Adrenal gland (tissue), 12 donors: ENCODE measurements around the gene CACNG1. TPM values are rescaled to one million over a fixed set of nuclear protein-coding genes. Genes with fewer than 3 reads are reported as not detected.

Experiments
- DNase-seq, 7 donors: peaks; one replicate each; pipeline ENCODE4 v3.0.0-alpha.2; 2019 to 2020
- H3K27ac ChIP-seq, 5 donors: fragments of 200-600 bp; sonication (generic) in 4 of 5; 1 replicate in 3 of 5; 2 replicates in 2 of 5; pipeline versions ENCODE4 v1.5.1 to v1.8.0; 2016 to 2020; ENCODE audit warnings: mild to moderate bottlenecking in 1 of 5
- H3K27me3 ChIP-seq: fragments of 200-600 bp; 2 replicates; pipeline ENCODE4 v1.8.0; 2021
- H3K36me3 ChIP-seq, 2 donors: fragments of 200-600 bp; replicated peaks in 1 of 2; 1 replicate in 1 of 2; 2 replicates in 1 of 2; pipeline versions ENCODE4 v1.5.1 to v1.8.0; 2018 to 2022
- H3K4me1 ChIP-seq, 2 donors: fragments of 200-600 bp; replicated peaks in 1 of 2; 1 replicate in 1 of 2; 2 replicates in 1 of 2; pipeline versions ENCODE4 v1.5.1 to v1.8.0; 2018 to 2021
- H3K4me3 ChIP-seq, 4 donors: fragments of 200-600 bp; sonication (generic) in 3 of 4; one replicate each; pipeline ENCODE4 v1.5.1; 2016 to 2018
- H3K9me3 ChIP-seq, 3 donors: fragments of 200-600 bp; sonication (generic) in 1 of 3; replicated peaks in 1 of 3; 1 replicate in 2 of 3; 2 replicates in 1 of 3; pipeline versions ENCODE4 v1.5.1 to v1.8.0; 2016 to 2021
- POLR2A ChIP-seq, 2 donors: fragments of 450-650 bp; IDR thresholded peaks; one replicate each; pipeline ENCODE4 v1.6.1; 2017; ENCODE audit warnings: antibody characterized with exemption in 2 of 2, mild to moderate bottlenecking in 2 of 2, moderate library complexity in 1 of 2
- WGBS, 4 donors: extraction: QIAGEN DNeasy Blood & Tissue Kit in 2 of 4; methylation state at CpG; one replicate each; pipeline versions ENCODE4 v1.1.5 to v1.1.7; 2013 to 2017; 5-methylcytosine and 5-hydroxymethylcytosine counted together
- intact Hi-C, 2 donors: fragments of 100-400 bp; cut with DNase I; formaldehyde crosslinking; loops; one replicate each; pipeline versions ENCODE4 v1.14.1 to v1.15.0; 2022 to 2023
- polyA plus RNA-seq, 3 donors: library from polyadenylated mRNA; stranded (reverse); fragments of 200-250 nt in 2 of 3; fragments of 350-450 nt in 1 of 3; fragmentation: Illumina TruSeq in 1 of 3; extraction: RNeasy Lipid Tissue Mini Kit (QIAGEN cat#74804) in 1 of 3; gene quantifications; one replicate each; pipeline ENCODE4 v1.2.3, GENCODE V29; 2013 to 2014
- total RNA-seq, 9 donors: library from RNA; depleted of rRNA in 4 of 9; stranded (reverse); fragments of >200 nt in 4 of 9; fragments of 120-200 nt in 1 of 9; fragmentation: NEBNext Ultra II Directional in 1 of 9; extraction: Animal tissue kit (Norgen Biotek cat#: 25700) in 1 of 9; gene quantifications; one replicate each; pipeline versions ENCODE4 v1.1.0 to v1.2.4, GENCODE V29; 2013 to 2023
- TF ChIP-seq, protein P1 (sequence below), 6 experiments: fragments of 450-650 bp in 4 of 6; fragments of 200-600 bp in 2 of 6; sonication (generic) in 1 of 6; IDR thresholded peaks; 1 replicate in 5 of 6; 2 replicates in 1 of 6; pipeline versions ENCODE4 v1.5.1 to v1.8.0; 2016 to 2021; ENCODE audit warnings: antibody characterized with exemption in 6 of 6, mild to moderate bottlenecking in 2 of 6, moderate library complexity in 1 of 6
- donor health status: healthy with polysubstance abuse.
- donor health status: Bipolar disorder and iron deficiency.
- donor health status: DM: yes; HTN: yes; CAD: no.
- donor health status: DM: no; HTN: no; CAD: no.
- donor health status: DM: no; HTN: no; CAD: no.
- donor health status: DM: yes; HTN: yes; CAD: no.

The CACNG1 gene
- total and polyA plus RNA-seq, 12 donors = 0.28 to 5.9 (median 1.2) TPM; not detected in 2

DNA sequence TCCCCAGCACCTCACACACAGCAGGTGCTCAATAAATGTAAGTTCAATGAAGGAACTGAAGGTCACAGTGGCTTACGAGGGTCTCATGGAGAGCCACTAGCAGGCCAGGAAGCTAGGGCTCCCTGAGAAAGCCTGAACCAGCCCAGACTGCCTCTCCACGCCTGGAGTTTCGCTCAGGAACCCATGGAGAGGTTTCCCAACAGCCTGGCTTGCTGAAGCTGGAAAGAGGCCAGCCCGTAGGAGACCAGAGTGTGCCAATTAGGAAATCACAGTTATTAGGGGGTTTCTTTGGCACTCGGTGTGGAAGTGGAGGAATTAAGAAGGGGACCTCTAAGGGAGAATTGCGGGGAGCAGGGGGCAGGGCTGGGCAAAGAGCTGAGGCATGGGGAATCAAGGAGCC lies 36.3 kb upstream of the CACNG1 start:
- Histone ChIP-seq H3K27ac (no peak overlapping the region), H3K36me3 (no peaks in the 10 kb centered on the region), H3K9me3 (no peaks in the 10 kb centered on the region), H3K4me3 (no peak overlapping the region), H3K4me1 (no peaks in the 10 kb centered on the region), H3K27me3 (no peaks in the 10 kb centered on the region)
- TF ChIP-seq, protein P1, sequence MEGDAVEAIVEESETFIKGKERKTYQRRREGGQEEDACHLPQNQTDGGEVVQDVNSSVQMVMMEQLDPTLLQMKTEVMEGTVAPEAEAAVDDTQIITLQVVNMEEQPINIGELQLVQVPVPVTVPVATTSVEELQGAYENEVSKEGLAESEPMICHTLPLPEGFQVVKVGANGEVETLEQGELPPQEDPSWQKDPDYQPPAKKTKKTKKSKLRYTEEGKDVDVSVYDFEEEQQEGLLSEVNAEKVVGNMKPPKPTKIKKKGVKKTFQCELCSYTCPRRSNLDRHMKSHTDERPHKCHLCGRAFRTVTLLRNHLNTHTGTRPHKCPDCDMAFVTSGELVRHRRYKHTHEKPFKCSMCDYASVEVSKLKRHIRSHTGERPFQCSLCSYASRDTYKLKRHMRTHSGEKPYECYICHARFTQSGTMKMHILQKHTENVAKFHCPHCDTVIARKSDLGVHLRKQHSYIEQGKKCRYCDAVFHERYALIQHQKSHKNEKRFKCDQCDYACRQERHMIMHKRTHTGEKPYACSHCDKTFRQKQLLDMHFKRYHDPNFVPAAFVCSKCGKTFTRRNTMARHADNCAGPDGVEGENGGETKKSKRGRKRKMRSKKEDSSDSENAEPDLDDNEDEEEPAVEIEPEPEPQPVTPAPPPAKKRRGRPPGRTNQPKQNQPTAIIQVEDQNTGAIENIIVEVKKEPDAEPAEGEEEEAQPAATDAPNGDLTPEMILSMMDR (IDR thresholded peaks at IDR 0.05) = no peak
- TF ChIP-seq POLR2A (IDR thresholded peaks at IDR 0.05) = no peak
- WGBS, 4 donors = 81 to 90% (median 89%) methylated on average over 6 of the region's 6 CpGs
- no peak for DNase-seq
- intact Hi-C loops = loop anchor here in 1 of 2 donors (10.0 kb wide), 1 partner anchor 63 kb away; no protein-coding TSS in a partner anchor

DNA sequence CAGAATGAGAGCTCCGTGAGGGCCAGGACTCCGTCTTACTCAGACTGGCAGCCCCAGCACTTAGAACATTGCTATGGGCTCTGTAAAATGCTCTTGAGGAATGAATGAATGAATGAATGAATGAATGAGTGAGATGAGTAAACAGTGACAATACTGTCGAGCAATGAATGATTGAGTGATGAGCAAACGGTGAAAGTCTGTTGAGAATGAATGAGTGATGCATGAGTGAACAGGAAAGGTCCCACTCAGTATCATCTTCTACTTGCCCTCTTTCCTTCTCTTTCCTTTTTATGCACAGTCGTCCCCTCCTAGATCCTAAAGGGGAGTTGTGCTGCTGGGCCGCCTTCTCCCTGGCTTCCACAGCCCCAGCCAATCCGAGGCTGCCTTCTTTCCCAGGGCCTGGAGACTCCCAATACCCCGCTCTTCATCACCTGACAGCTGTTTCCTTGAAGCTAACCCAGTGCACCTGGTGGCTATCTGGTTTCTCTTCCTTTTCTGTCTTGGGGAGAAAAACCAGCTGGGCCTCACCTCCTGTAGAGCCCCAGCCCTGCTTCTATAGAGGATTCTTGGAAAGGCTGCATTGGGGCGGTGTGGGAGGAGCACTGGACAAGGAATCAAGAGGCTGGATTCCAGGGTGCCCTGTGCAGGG lies 32.7 kb upstream of the CACNG1 start:
- no peak for DNase-seq
- H3K27ac ChIP-seq = no peak overlapping the region
- no peaks in the 10 kb centered on the region for H3K27me3 ChIP-seq
- H3K4me3 ChIP-seq = no peak overlapping the region
- WGBS, 4 donors = 75 to 80% (median 76%) methylated on average over 9 of the region's 9 CpGs
- H3K9me3 ChIP-seq = no peaks in the 10 kb centered on the region
- TF ChIP-seq, protein P1 (IDR thresholded peaks at IDR 0.05) = no peak
- no peak for TF ChIP-seq POLR2A (IDR thresholded peaks at IDR 0.05)
- no peaks in the 10 kb centered on the region for H3K4me1 ChIP-seq
- intact Hi-C loops = no loop called here
- H3K36me3 ChIP-seq = no peaks in the 10 kb centered on the region

DNA sequence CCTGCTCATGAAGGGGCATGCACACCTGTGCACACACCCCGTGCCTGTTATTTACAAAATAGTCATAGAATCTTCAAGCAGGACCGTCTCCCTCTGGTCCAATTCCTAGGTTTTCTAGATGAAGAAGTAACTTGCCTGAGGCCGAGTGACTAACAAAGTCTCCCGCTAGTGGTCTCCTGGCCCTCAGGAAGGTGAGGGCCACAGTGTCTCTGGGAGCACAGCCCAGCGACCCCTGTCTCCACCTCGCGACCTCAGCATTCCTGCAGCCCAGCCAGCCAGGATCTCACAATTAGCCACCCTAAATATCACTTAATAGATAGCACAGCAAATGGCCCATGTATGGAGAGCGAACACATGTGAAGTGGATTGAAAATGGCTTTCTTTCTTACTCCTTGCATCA lies 30.5 kb upstream of the CACNG1 start:
- Histone ChIP-seq H3K27ac (no peak overlapping the region), H3K27me3 (no peaks in the 10 kb centered on the region), H3K36me3 (no peaks in the 10 kb centered on the region), H3K4me1 (no peaks in the 10 kb centered on the region), H3K9me3 (no peaks in the 10 kb centered on the region), H3K4me3 (no peak overlapping the region)
- WGBS, 4 donors = 86 to 94% (median 89%) methylated on average over 8 of the region's 8 CpGs
- intact Hi-C loops = no loop called here
- DNase-seq = no peak
- TF ChIP-seq, protein P1 (IDR thresholded peaks at IDR 0.05) = no peak
- TF ChIP-seq POLR2A (IDR thresholded peaks at IDR 0.05) = no peak

DNA sequence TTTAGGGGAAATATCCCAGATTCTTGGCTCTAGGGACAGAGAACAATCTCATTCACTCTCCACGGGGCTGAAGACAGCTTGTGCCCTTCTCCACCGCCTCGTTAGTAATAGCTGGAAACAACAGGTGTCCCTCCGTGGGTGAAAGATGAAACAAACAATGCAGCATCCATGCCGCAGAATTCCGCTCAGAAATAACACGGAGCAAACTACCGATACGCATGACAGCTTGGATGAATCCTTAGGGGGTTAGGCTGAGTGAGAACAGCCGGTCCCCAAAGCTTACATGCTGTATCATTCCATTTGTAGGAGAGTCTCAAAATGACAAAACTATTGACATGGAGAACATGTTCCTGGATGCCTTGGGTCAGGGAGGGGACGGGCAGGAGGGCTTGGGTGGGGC lies 29.4 kb upstream of the CACNG1 start:
- Histone ChIP-seq H3K4me1 (no peaks in the 10 kb centered on the region), H3K36me3 (no peaks in the 10 kb centered on the region), H3K27me3 (no peaks in the 10 kb centered on the region), H3K9me3 (no peaks in the 10 kb centered on the region), H3K27ac (no peak overlapping the region), H3K4me3 (no peak overlapping the region)
- TF ChIP-seq POLR2A (IDR thresholded peaks at IDR 0.05) = no peak
- TF ChIP-seq, protein P1 (IDR thresholded peaks at IDR 0.05) = no peak
- WGBS, 4 donors = 85 to 93% (median 86%) methylated on average over 10 to 11 of the region's 11 CpGs
- no peak for DNase-seq
- intact Hi-C loops = no loop called here
